Immature natural killer cell (primary cell): Measurements from ENCODE around the gene TGFBRAP1. TPM values are rescaled to one million over a fixed set of nuclear protein-coding genes. Genes with fewer than 3 reads are reported as not detected.
A peak's percentile ranks its signal among the peaks of the same experiment; 100 is the strongest.

Experiments
- DNase-seq, 3 donors: peaks; one replicate each; pipeline ENCODE4 v3.0.0; 2022; ENCODE audit warnings: mixed read lengths in 1 of 3
- H3K27ac Mint-ChIP-seq, 6 donors: one replicate each; pipeline ENCODE4 v1.8.0; 2020; ENCODE audit warnings: mixed read lengths in 6 of 6, mild to moderate bottlenecking in 5 of 6, inconsistent platforms in 4 of 6, moderate library complexity in 3 of 6
- H3K27me3 Mint-ChIP-seq, 3 donors: one replicate each; pipeline ENCODE4 v1.8.0; 2020 to 2021; ENCODE audit warnings: low read depth in 3 of 3, mild to moderate bottlenecking in 3 of 3, mixed read lengths in 3 of 3, moderate library complexity in 3 of 3, inconsistent platforms in 1 of 3
- H3K36me3 Mint-ChIP-seq, 3 donors: one replicate each; pipeline ENCODE4 v1.8.0; 2020; ENCODE audit warnings: mixed read lengths in 3 of 3, inconsistent platforms in 2 of 3, mild to moderate bottlenecking in 2 of 3
- H3K4me1 Mint-ChIP-seq, 2 donors: one replicate each; pipeline ENCODE4 v1.8.0; 2020; ENCODE audit warnings: inconsistent platforms in 2 of 2, mild to moderate bottlenecking in 2 of 2, mixed read lengths in 2 of 2, moderate library complexity in 1 of 2
- H3K4me3 Mint-ChIP-seq, 5 donors: one replicate each; pipeline ENCODE4 v1.8.0; 2020; ENCODE audit warnings: mild to moderate bottlenecking in 5 of 5, mixed read lengths in 5 of 5, inconsistent platforms in 3 of 5, moderate library complexity in 3 of 5
- H3K9me3 Mint-ChIP-seq, 6 donors: one replicate each; pipeline ENCODE4 v1.8.0; 2020; ENCODE audit warnings: mild to moderate bottlenecking in 6 of 6, mixed read lengths in 6 of 6, inconsistent platforms in 4 of 6, moderate library complexity in 3 of 6
- polyA plus RNA-seq, 3 donors: library from polyadenylated mRNA; unstranded; fragments of 300-500 nt; fragmentation: Illumina TruSeq; gene quantifications; one replicate each; pipeline ENCODE4 v1.2.3, GENCODE V29; 2021

TGFBRAP1 gene
- polyA plus RNA-seq, 3 donors from 2014 or later = 10.7 to 29.8 (median 15.7) TPM

GRCh38 chr2:105323111-105323510 is 6.4 kb downstream of the TGFBRAP1 start:
- DNase-seq = no peak
- H3K4me3 Mint-ChIP-seq = no peak overlapping the region
- H3K4me1 Mint-ChIP-seq = peaks cover 24 to 53% of the 10 kb centered on the region in 2 donors
- H3K36me3 Mint-ChIP-seq = no peaks in the 10 kb centered on the region
- H3K27me3 Mint-ChIP-seq = peaks cover 0 to 3% (median 0%) of the 10 kb centered on the region in 3 donors
- no peaks in the 10 kb centered on the region for H3K9me3 Mint-ChIP-seq
- peak overlapping the region in 3 of 6 donors; percentile 3 to 47 (median 36) for H3K27ac Mint-ChIP-seq

DNA sequence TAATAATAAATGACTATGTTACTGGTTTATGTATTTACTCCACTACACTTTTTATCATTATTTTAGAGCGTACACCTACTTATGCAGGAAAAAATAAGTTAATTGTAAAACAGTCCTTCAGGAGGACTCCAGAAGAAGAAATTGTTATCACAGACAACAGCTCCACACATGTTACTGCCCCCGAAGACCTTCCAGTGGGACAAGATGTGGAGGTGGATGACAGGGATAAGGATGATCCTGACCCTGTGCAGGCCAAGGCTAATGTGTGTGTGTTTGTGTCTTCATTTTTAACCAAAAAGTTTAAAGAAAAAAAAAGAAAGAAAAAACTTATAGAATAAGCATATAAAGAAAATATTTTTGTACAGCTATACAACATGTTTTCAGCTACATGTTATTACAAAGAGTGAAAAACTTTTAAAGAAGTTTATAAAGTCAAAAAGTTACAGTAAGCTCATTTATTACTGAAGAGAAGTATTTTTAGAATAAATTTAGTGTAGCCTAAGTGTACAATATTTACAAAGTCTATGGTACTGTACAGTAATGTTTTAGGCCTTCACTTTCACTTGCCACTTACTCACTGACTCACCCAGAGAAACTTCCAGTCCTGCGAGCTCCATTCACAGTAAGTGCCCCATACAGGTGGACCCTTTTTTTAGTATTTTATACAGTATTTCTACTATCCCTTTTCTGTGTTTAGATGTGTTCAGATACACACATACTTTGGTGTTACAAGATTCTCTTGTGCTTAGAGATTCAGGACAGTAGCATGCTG is 7.5 kb downstream of the TGFBRAP1 start:
- Mint-ChIP-seq H3K4me3 (no peak overlapping the region), H3K27me3 (no peaks in the 10 kb centered on the region), H3K27ac (no peak overlapping the region), H3K9me3 (no peaks in the 10 kb centered on the region), H3K4me1 (peaks cover 20 to 46% of the 10 kb centered on the region in 2 donors), H3K36me3 (no peaks in the 10 kb centered on the region)
- DNase-seq = no peak

DNA sequence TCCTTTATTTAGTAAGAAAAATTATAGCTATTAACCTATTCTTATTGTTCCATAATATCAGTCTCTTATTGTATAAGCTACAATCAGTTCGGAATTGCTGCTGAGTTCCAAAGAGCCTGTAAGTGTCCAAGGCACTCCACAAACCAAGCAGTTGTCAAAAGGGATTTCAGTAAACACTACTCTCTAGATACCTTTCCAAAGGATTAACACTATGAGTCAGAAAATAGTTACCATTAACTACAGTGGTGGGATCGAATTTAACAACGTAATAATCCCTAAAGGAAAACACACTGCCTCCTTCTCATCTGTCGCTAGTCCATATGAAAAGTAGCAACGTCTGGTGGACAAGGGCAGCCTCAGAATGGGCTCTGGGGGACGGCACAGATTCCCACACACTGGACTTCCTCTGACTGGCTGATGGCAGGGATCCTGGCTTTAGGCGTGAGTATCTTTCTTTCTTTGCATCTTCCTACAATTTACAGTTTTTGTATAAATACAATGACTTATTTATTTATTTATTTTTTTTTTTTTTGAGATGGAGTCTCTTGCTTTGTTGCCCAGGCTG is 8.8 kb downstream of the TGFBRAP1 start:
- Mint-ChIP-seq H3K9me3 (no peaks in the 10 kb centered on the region), H3K4me3 (no peak overlapping the region), H3K4me1 (peaks cover 20 to 46% of the 10 kb centered on the region in 2 donors), H3K27me3 (no peaks in the 10 kb centered on the region), H3K36me3 (no peaks in the 10 kb centered on the region), H3K27ac (no peak overlapping the region)
- no peak for DNase-seq

GRCh38 chr2:105317937-105318336 is 11.6 kb downstream of the TGFBRAP1 start:
- Mint-ChIP-seq H3K9me3 (no peaks in the 10 kb centered on the region), H3K4me3 (no peak overlapping the region), H3K27ac (peak overlapping the region in 1 of 6 donors; percentile 78), H3K4me1 (peaks cover 15 to 41% of the 10 kb centered on the region in 2 donors), H3K36me3 (no peaks in the 10 kb centered on the region), H3K27me3 (no peaks in the 10 kb centered on the region)
- no peak for DNase-seq

- H3K9me3 Mint-ChIP-seq = no peaks in the 10 kb centered on the region
- no peaks in the 10 kb centered on the region for H3K36me3 Mint-ChIP-seq
- H3K4me3 Mint-ChIP-seq = no peak overlapping the region
- peak overlapping the region in 1 of 6 donors; percentile 51 for H3K27ac Mint-ChIP-seq
- DNase-seq = no peak
- H3K27me3 Mint-ChIP-seq = no peaks in the 10 kb centered on the region
- peaks cover 14 to 35% of the 10 kb centered on the region in 2 donors for H3K4me1 Mint-ChIP-seq
These were observed 14.2 kb downstream of the TGFBRAP1 start for GRCh38 chr2:105315314-105315713.

DNA sequence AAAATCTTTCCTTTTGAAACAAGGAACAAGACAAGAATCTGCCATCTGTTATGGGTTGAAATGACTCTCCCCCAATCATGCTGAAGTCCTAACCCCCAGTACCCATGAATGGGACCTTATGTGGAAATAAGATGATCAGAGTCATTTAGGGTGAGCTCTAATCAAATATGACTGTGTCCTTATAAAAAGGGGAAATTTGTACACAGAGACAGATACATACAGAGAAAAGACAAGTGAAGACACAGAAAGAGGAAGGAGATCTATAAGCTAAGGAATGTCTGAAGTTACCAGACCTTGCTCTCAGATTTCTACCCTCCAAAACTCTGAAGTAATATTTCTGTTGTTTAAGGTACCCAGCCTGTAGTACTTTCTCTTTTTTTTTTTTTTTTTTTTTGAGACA is 15.7 kb downstream of the TGFBRAP1 start:
- no peak for DNase-seq
- Mint-ChIP-seq H3K9me3 (no peaks in the 10 kb centered on the region), H3K4me1 (peaks cover 13 to 43% of the 10 kb centered on the region in 2 donors), H3K27me3 (no peaks in the 10 kb centered on the region), H3K27ac (no peak overlapping the region), H3K36me3 (no peaks in the 10 kb centered on the region), H3K4me3 (no peak overlapping the region)

DNA sequence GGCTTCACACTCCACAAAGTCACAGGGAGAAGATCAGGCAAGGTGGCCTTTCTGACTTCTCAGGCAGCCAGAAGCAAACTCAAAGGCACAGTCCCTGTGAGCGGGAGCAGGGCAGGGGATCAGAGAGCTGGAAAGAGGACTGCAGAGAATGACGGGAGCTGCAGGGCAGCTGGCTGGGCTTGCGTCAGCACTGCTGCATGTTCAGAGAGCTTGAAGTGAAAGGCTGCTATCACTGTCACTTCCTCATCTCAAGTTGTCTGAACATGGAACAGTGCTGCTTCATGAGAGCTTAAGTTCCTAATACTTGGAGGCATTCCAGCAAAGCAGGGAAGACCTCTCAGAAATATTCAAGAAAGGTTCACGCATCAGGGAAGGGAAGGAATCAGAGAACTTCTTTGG is 20.4 kb downstream of the TGFBRAP1 start:
- Mint-ChIP-seq H3K27me3 (peaks cover 0 to 2% (median 0%) of the 10 kb centered on the region in 3 donors), H3K9me3 (no peaks in the 10 kb centered on the region), H3K27ac (peak overlapping the region in 1 of 6 donors; percentile 72), H3K4me1 (peaks cover 24 to 57% of the 10 kb centered on the region in 2 donors), H3K36me3 (peaks cover 12 to 16% (median 16%) of the 10 kb centered on the region in 3 donors), H3K4me3 (no peak overlapping the region)
- no peak for DNase-seq

- Mint-ChIP-seq H3K36me3 (peaks cover 12 to 16% (median 16%) of the 10 kb centered on the region in 3 donors), H3K4me1 (peaks cover 26 to 58% of the 10 kb centered on the region in 2 donors), H3K4me3 (peak overlapping the region in 2 of 5 donors; percentile 9 to 43), H3K27ac (peak overlapping the region in 4 of 6 donors; percentile 5 to 72 (median 28)), H3K27me3 (peaks cover 0 to 2% (median 0%) of the 10 kb centered on the region in 3 donors), H3K9me3 (no peaks in the 10 kb centered on the region)
- DNase-seq = no peak
These were observed 21.0 kb downstream of the TGFBRAP1 start for GRCh38 chr2:105308382-105309146.

DNA sequence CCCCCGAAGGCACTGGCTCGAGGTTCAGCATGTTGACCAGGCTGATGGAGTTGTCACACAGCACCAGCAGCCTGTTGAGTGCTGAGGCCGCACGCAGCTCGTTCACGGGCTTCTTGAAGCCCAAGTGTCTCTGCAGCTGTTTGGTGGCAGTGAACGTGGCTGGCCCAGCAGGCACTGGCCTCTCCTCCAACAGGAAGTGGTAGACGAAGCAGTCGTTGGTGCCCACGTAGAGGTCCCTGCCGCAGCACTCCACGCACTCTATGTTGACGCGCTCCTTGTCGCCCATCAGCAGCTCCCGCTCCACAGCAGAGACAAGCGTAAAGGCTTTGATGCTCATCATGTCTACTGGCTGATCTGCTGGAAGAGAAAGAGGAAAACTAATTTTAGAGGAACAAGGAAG is 21.6 kb downstream of the TGFBRAP1 start:
- H3K36me3 Mint-ChIP-seq = peaks cover 12 to 16% (median 16%) of the 10 kb centered on the region in 3 donors
- peaks cover 28 to 59% of the 10 kb centered on the region in 2 donors for H3K4me1 Mint-ChIP-seq
- DNase-seq = no peak
- peak overlapping the region in 2 of 5 donors; percentile 9 to 43 for H3K4me3 Mint-ChIP-seq
- peak overlapping the region in 4 of 6 donors; percentile 5 to 72 (median 28) for H3K27ac Mint-ChIP-seq
- H3K9me3 Mint-ChIP-seq = no peaks in the 10 kb centered on the region
- peaks cover 0 to 2% (median 0%) of the 10 kb centered on the region in 3 donors for H3K27me3 Mint-ChIP-seq

DNA sequence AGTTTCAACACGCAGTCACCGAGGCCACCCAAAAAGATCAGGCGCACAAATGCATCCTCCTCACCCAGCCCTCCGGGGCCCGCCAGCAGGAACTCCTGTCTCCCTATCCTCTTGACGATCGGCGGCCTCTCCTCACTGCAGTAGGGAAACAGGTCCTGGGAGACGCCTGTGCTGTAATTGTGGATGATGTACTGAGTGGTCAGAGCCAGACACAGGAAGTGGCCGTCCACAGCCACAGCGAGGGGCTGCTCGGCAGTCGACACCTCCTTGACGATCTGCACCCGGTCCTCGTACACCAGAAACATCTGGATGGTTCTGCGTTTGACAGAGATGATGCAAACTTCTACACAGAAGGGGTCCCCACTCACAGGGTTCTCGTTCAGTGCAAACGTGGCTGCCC is 22.0 kb downstream of the TGFBRAP1 start:
- H3K36me3 Mint-ChIP-seq = peaks cover 12 to 16% (median 16%) of the 10 kb centered on the region in 3 donors
- H3K9me3 Mint-ChIP-seq = no peaks in the 10 kb centered on the region

GRCh38 chr2:105307146-105307545 is 22.4 kb downstream of the TGFBRAP1 start:
- Mint-ChIP-seq H3K9me3 (no peaks in the 10 kb centered on the region), H3K27me3 (peaks cover 0 to 2% (median 0%) of the 10 kb centered on the region in 3 donors), H3K4me3 (peak overlapping the region in 1 of 5 donors; percentile 20), H3K27ac (peak overlapping the region in 3 of 6 donors; percentile 29 to 72 (median 30)), H3K36me3 (peaks cover 12 to 19% (median 16%) of the 10 kb centered on the region in 3 donors), H3K4me1 (peaks cover 32 to 66% of the 10 kb centered on the region in 2 donors)
- DNase-seq = no peak

More for the DNA sequence above, 22.0 kb downstream of the TGFBRAP1 start:
- Mint-ChIP-seq H3K27me3 (peaks cover 0 to 2% (median 0%) of the 10 kb centered on the region in 3 donors), H3K4me1 (peaks cover 29 to 62% of the 10 kb centered on the region in 2 donors), H3K27ac (peak overlapping the region in 3 of 6 donors; percentile 29 to 72 (median 30)), H3K4me3 (peak overlapping the region in 1 of 5 donors; percentile 20)
- no peak for DNase-seq

DNA sequence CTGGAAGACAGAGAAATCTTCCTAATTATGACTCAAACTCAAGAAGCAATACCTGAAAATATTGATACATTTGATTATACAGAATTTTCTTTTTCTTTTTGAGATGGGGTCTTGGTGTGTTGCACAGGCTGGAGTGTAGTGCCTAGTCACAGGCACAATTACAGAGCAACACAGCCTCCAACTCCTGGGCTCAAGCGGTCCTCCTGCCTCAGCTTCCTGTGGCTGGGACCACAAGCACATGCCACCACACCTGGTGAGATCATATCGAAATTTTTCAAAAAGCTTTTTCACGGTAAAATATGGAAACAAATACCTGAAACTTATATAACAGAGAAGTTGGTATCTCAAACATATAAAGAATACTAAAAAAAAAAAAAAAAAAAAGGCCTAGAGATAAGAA is 27.9 kb downstream of the TGFBRAP1 start:
- H3K9me3 Mint-ChIP-seq = no peaks in the 10 kb centered on the region
- no peak for DNase-seq
- peak overlapping the region in 1 of 6 donors; percentile 16 for H3K27ac Mint-ChIP-seq
- H3K27me3 Mint-ChIP-seq = no peaks in the 10 kb centered on the region
- H3K4me3 Mint-ChIP-seq = no peak overlapping the region
- H3K4me1 Mint-ChIP-seq = peaks cover 28 to 49% of the 10 kb centered on the region in 2 donors
- H3K36me3 Mint-ChIP-seq = peaks cover 18 to 25% (median 20%) of the 10 kb centered on the region in 3 donors

DNA sequence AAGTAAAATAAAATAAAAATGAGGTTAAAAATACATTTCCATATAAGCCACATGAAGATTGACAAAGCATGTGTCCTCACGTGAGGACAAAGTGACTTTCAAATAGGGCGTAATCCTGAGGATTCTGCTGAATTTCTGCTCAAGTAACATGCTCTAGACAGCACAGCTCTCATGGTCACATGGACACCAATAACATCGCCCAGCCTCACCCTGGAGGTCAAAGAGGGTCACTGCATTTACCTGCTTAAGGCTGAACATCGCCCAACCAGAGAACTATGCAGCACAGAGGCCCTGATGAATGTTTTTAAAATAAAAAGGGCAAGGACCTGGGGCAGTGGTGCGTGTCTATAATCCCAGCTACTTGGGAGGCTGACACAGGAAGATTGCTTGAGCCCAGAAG is 30.2 kb downstream of the TGFBRAP1 start:
- DNase-seq = no peak
- Mint-ChIP-seq H3K4me3 (no peak overlapping the region), H3K27me3 (peaks cover 0 to 2% (median 0%) of the 10 kb centered on the region in 3 donors), H3K27ac (no peak overlapping the region), H3K9me3 (no peaks in the 10 kb centered on the region), H3K36me3 (peaks cover 18 to 29% (median 22%) of the 10 kb centered on the region in 3 donors), H3K4me1 (peaks cover 25 to 45% of the 10 kb centered on the region in 2 donors)
